ENCODE data around the gene SPOCK1.

Gene SPOCK1

GRCh38 chr5:137155261-137156000 lies 343.7 kb downstream of the SPOCK1 start:
- no peak overlapping the region for H3K4me3 ChIP-seq (ENCODE audit: low read depth, low read length)
- no peak for DNase-seq (ENCODE audit: low read depth)

GRCh38 chr5:137152616-137153015 lies 346.5 kb downstream of the SPOCK1 start:
- no peak overlapping the region for H3K4me3 ChIP-seq (ENCODE audit: low read depth, low read length)
- DNase-seq (ENCODE audit: low read depth) = no peak

GRCh38 chr5:137148655-137149054 lies 350.5 kb downstream of the SPOCK1 start:
- DNase-seq (ENCODE audit: low read depth) = no peak
- no peak overlapping the region for H3K4me3 ChIP-seq (ENCODE audit: low read depth, low read length)

GRCh38 chr5:137148159-137148558 lies 351.0 kb downstream of the SPOCK1 start:
- H3K4me3 ChIP-seq (ENCODE audit: low read depth, low read length) = no peak overlapping the region
- no peak for DNase-seq (ENCODE audit: low read depth)

- no peak overlapping the region for H3K4me3 ChIP-seq (ENCODE audit: low read depth, low read length)
- DNase-seq (ENCODE audit: low read depth) = no peak
Measured at GRCh38 chr5:137147346-137147745, 351.8 kb downstream of the SPOCK1 start.

- DNase-seq (ENCODE audit: low read depth) = peak; percentile 99
- no peak overlapping the region for H3K4me3 ChIP-seq (ENCODE audit: low read depth, low read length)
Measured at GRCh38 chr5:137146402-137146890, 352.7 kb downstream of the SPOCK1 start.

GRCh38 chr5:137145721-137146120 lies 353.4 kb downstream of the SPOCK1 start:
- H3K4me3 ChIP-seq (ENCODE audit: low read depth, low read length) = no peak overlapping the region
- DNase-seq (ENCODE audit: low read depth) = no peak

GRCh38 chr5:137144656-137145055 lies 354.5 kb downstream of the SPOCK1 start:
- no peak for DNase-seq (ENCODE audit: low read depth)
- no peak overlapping the region for H3K4me3 ChIP-seq (ENCODE audit: low read depth, low read length)

- DNase-seq (ENCODE audit: low read depth) = peak; percentile 97
- no peak overlapping the region for H3K4me3 ChIP-seq (ENCODE audit: low read depth, low read length)
Measured at GRCh38 chr5:137142764-137143605, 356.1 kb downstream of the SPOCK1 start.

- DNase-seq (ENCODE audit: low read depth) = peak; percentile 9
- H3K4me3 ChIP-seq (ENCODE audit: low read depth, low read length) = no peak overlapping the region
Measured at GRCh38 chr5:137142346-137142745, 356.8 kb downstream of the SPOCK1 start.

GRCh38 chr5:137141779-137142178 lies 357.3 kb downstream of the SPOCK1 start:
- DNase-seq (ENCODE audit: low read depth) = peak; percentile 82
- H3K4me3 ChIP-seq (ENCODE audit: low read depth, low read length) = no peak overlapping the region

- H3K4me3 ChIP-seq (ENCODE audit: low read depth, low read length) = no peak overlapping the region
- no peak for DNase-seq (ENCODE audit: low read depth)
Measured at GRCh38 chr5:137136991-137137632, 362.0 kb downstream of the SPOCK1 start.

- DNase-seq (ENCODE audit: low read depth) = no peak
- no peak overlapping the region for H3K4me3 ChIP-seq (ENCODE audit: low read depth, low read length)
Measured at GRCh38 chr5:137134920-137135532, 364.1 kb downstream of the SPOCK1 start.

GRCh38 chr5:137129886-137130680 lies 369.0 kb downstream of the SPOCK1 start:
- no peak for DNase-seq (ENCODE audit: low read depth)
- H3K4me3 ChIP-seq (ENCODE audit: low read depth, low read length) = no peak overlapping the region

GRCh38 chr5:137128012-137128411 lies 371.1 kb downstream of the SPOCK1 start:
- H3K4me3 ChIP-seq (ENCODE audit: low read depth, low read length) = no peak overlapping the region
- no peak for DNase-seq (ENCODE audit: low read depth)

GRCh38 chr5:137126829-137127228 lies 372.3 kb downstream of the SPOCK1 start:
- no peak overlapping the region for H3K4me3 ChIP-seq (ENCODE audit: low read depth, low read length)
- no peak for DNase-seq (ENCODE audit: low read depth)

GRCh38 chr5:137122558-137122957 lies 376.6 kb downstream of the SPOCK1 start:
- no peak for DNase-seq (ENCODE audit: low read depth)
- H3K4me3 ChIP-seq (ENCODE audit: low read depth, low read length) = no peak overlapping the region

- DNase-seq (ENCODE audit: low read depth) = no peak
- H3K4me3 ChIP-seq (ENCODE audit: low read depth, low read length) = no peak overlapping the region
Measured at GRCh38 chr5:137122075-137122474, 377.1 kb downstream of the SPOCK1 start.

GRCh38 chr5:137119321-137119720 lies 379.8 kb downstream of the SPOCK1 start:
- no peak overlapping the region for H3K4me3 ChIP-seq (ENCODE audit: low read depth, low read length)
- DNase-seq (ENCODE audit: low read depth) = no peak
